Lower leg skin (tissue), 3 donors: ENCODE measurements around the gene XIRP2.

Experiments used
- POLR2A ChIP-seq, 2 donors: fragments of 450-650 bp; IDR thresholded peaks; one replicate each; pipeline ENCODE4 v1.6.1; 2016 to 2017; ENCODE audit warnings: antibody characterized with exemption in 2 of 2, mild to moderate bottlenecking in 1 of 2, moderate library complexity in 1 of 2
- TF ChIP-seq, protein P1 (sequence below), 3 donors: fragments of 450-650 bp; IDR thresholded peaks; one replicate each; pipeline ENCODE4 v1.5.1; 2016; ENCODE audit warnings: antibody characterized with exemption in 3 of 3, mild to moderate bottlenecking in 3 of 3, moderate library complexity in 2 of 3

DNA sequence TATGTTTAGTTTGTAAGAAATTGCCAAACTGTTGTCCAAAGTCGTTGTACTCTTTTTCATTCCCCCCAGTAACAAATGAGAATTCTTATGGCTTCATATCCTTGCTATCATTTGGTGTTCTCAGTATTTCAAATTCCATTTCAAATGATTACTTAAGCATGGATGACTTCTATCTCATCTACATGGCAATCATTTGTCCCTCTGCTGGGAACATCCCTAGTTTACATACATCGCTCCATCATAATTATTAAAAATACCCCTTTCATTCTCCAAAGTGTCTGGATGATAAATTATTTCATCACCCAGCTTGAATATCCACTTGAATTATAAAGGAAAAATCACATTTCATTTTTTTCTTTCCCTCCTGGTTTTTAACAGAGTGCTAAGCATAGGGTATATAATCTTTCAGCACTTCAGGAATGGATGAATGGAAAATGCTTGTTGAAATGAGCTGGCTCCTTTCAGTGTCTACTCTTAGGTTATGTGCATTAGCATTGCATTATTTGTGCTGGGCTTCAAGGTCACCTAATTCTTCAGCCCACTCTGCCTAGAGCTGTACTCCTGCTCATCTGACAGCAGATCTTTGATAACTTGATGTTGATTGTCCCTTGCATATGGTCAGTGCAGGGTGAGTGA, 33.1 kb downstream of the XIRP2 start:
- TF ChIP-seq, protein P1, sequence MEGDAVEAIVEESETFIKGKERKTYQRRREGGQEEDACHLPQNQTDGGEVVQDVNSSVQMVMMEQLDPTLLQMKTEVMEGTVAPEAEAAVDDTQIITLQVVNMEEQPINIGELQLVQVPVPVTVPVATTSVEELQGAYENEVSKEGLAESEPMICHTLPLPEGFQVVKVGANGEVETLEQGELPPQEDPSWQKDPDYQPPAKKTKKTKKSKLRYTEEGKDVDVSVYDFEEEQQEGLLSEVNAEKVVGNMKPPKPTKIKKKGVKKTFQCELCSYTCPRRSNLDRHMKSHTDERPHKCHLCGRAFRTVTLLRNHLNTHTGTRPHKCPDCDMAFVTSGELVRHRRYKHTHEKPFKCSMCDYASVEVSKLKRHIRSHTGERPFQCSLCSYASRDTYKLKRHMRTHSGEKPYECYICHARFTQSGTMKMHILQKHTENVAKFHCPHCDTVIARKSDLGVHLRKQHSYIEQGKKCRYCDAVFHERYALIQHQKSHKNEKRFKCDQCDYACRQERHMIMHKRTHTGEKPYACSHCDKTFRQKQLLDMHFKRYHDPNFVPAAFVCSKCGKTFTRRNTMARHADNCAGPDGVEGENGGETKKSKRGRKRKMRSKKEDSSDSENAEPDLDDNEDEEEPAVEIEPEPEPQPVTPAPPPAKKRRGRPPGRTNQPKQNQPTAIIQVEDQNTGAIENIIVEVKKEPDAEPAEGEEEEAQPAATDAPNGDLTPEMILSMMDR (IDR thresholded peaks at IDR 0.05): no peak
- TF ChIP-seq POLR2A (IDR thresholded peaks at IDR 0.05): no peak
